Activated CD4-positive, alpha-beta T cell treated with anti-CD3 and anti-CD28 coated beads for 4 hours (primary cell): ENCODE results near the gene PLCB1.

Experiments
- DNase-seq, 2 donors: peaks; one replicate each; pipeline ENCODE4 v3.0.0-alpha.2; 2020

The PLCB1 gene

DNA sequence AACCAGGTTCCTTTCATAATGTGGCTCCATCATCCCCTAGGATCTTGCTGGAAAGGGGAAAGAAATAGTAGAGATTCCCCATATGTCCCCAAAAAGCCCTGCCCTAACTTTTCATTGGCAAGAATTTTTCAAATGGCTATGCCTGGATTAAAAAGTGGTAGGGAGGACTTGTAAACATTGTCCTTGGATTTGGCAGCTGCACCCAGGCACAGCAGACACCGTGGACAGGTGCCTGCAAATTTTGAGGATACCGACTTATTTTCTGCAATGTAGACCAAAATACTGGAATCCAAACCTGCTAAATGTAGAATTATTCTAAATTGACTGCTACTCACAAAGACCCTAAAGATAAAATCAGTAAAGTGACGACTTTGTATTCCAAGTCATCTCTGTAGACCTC is 733.6 kb downstream of the PLCB1 start:
- no peak for DNase-seq

DNA sequence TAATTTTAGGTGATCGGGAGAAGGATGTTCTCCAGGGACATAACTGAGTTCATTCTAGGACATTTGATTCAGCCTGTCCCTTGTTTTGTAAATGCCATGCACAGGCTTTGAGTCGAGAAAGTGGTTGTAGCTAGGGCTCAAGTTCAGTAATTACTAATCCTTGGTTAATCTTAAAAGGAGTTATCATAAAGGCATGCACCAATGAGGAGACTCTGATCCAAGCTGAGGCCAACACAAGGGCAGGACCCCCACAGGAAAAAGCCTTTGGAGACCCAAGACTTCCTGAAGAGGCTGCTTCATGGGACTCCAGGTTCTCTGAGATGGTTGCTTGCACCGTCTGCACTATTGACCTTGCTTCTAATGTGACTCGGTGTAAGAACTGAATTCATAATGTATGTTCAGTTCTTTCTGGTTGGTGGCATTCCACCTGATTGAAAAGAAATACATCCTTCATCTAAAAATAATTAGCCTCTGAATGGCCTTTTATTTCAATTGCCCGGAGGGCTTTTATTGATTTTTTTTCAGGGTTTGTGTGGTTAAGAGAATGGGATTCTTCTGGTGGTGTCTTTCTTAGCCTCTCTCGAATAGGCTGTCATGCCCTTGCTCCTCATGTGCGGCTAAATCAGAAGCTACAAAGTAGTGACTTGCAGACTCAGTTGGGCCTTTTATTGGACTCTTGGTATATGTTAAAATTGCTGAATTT is 735.1 kb downstream of the PLCB1 start:
- no peak for DNase-seq

DNA sequence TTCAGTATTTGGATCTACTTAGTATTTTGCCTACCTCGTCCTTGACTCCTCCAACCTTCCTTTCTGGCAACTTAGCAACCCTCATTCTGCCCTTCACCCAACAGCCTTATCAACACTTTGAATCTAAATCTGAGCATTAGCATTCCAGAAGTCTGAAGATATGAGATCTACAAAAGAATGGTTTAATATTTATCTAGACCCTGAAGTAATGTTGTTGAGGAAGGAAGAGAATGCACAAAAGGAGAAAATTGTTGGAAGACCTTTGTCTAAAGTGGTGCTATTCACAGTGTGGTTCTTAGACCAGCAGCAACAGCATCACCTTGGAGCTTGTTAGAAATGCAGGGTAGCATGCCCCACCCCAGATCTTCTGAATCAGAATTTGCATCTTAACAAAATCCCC is 738.6 kb downstream of the PLCB1 start:
- DNase-seq = no peak

DNA sequence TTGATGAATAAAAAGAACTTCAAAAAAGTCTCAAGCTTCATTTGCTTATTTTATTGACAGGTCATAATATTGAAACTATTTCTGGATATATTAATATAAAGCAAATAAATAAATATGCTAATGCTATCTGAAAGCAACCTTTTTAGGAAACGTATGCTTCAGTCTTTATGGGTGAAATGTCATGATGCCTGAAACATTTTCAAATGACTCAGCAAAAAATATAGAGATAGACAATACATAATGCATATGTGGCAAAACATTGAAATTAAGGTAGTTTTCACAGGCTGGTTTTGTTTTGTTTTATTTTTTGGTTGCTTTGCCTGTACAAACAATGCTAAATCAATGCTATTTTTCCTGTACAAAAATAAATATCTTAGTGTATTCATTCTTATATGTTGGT is 742.4 kb downstream of the PLCB1 start:
- no peak for DNase-seq

DNA sequence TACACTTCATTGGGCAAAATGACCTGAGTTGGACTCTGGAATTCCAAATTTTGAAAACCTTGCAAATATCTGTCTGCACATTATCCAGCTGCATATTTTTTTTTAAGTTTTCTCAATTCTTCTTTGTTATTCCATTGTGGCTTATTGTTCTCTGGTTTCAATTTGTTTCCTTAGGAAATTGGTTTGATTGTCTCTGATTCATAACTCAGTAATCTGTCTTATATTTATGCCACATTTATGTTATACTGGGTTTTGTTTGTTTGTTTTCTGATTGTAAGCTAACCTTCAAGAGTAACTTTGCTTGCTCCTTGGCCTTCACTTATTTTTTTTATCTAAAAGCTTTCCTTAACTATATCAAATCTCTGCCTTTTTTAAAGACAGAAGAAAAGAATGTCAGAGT is 743.5 kb downstream of the PLCB1 start:
- DNase-seq = no peak

DNA sequence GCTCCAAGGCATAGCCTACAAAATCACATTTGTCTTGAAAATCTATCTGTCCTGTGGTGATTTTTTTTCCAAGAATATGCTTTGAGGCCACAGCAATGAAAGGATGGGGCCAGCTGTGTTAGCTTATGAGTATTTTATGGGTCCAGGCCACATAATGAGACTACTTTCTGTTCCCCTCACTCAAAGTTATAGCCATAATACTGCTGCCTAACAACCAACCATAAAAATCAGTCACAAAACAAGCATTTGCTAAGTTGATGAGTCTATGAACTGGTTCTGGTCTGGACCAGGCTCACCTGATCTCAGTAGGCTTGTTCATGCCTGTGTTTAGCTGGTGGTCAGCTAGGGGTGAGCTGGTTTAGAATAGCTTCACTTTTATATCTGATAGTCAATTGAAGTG is 744.3 kb downstream of the PLCB1 start:
- no peak for DNase-seq

DNA sequence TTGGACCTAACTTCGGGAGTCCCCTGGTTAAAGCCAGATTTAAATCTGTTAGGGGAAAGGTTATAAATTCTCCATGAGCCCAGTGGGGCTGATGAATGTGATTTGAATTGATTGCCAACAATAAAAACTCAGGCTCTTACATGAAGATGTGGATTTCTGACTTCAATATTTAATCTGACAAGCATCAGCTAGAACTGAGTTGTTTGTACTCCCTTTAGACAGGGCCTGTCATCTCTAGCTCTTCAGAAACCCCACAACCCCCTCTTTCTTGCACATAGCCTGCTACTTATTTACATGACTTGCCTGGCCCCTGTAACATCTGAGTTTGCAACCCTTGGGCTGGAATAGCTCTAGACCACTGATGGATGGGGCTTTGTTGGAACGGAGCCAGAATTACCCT is 745.2 kb downstream of the PLCB1 start:
- no peak for DNase-seq

DNA sequence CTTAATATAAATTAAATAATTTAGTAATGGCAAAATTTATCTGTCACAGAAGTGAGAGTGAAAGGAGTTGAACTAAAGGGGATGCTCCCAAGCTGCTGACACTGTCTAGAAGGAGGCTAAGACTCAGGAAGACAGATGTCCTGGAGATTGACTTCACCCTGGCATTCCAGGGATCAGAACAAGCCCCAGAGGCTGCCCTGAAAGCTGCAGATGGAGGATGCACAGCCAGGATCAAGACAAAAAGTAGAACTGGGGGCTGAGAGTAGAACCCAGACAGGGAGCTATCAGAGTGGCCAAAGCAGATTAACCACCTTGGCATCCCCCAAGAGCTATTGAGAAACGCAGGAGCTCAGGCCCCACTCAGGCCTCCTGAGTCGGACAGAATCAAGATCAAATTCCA is 747.6 kb downstream of the PLCB1 start:
- DNase-seq = no peak

DNA sequence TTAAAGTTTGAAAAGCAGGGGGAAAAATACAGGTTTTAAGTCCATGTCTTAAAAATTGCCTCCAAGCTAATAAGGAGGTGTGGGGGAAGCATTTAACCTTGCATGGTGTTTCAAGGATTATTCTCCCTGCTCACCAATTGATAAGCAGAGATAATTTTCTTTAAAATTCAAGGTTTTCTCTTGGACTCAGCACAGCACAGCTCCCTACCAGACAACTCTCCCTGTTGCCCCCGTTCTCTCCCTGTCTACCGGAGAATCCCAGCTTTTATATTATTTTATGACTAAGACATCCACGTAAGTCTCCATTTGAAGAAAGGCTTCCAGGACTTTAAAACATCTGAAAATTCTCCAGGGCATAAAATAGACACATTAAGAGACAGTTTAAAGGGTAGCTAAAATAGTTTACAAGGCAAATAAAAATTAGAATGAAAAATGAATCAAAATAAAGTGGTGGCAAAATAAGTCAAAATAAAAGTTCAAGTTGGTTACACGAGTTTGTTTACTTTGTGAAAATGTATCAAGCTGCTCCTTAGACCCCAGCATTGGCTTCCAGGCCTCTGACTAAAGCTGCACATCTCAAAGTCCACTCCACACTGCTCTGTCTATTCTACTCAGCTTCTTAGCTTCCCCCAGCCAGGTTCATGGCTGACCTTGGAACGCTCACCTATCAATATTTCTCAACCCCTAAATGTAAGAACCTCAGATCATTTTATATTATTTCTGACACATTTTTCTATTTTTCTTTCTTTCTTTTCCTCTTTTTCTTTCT is 748.2 kb downstream of the PLCB1 start:
- DNase-seq = no peak

DNA sequence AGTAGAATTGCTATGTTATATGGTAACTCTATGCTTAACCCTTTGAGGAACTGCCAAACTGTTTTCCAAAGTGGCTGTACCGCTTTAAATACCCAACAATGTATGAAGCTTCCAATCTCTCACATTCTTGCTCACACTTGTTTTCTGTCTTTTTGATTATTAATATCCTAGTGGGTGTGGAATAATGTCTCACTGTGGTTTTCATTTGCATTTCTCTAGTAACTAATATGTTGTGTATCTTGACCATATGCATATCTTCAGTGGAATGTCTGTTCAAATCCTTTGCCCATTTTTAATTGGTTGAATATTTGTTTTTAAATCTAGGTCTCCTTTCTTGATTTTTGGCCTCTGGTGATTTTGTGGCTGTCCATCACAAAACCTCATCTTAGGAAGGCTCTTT is 759.0 kb downstream of the PLCB1 start:
- DNase-seq = no peak

DNA sequence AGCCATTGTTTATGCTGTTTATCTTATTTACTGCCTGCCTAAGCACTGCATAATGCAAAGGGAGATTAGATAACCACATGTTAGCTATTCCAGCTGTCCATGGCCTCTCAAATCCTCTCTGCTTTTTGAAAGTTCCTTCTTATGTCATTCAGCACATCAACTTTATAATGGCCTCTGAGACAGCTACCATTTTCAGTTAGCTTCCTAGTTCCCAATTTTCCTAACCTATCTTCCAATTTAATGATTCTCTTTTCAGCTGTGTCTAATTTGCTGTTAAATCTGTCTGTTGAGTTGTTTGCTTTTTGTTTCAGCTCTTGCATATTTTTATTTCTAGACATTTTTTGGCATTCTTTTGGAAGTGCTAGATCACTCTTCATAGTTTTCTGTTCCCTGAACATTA is 763.4 kb downstream of the PLCB1 start:
- no peak for DNase-seq

DNA sequence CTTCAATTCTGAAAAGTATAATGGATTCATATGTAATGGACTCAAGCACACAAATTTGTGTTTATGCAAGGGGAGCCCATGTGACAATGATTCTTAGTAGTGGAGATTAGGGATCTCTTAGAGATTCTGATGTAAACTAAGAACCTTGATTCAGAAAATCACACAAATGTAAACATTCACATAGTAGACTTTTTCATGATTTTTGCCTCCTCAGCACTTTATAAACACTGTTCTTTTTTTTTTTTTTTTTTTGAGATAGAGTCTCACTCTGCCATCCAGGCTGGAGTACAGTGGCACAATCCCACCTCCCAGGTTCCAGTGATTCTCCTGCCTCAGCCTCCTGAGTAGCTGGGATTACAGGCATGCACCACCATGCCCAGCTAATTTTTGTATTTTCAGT is 766.8 kb downstream of the PLCB1 start:
- DNase-seq = no peak

DNA sequence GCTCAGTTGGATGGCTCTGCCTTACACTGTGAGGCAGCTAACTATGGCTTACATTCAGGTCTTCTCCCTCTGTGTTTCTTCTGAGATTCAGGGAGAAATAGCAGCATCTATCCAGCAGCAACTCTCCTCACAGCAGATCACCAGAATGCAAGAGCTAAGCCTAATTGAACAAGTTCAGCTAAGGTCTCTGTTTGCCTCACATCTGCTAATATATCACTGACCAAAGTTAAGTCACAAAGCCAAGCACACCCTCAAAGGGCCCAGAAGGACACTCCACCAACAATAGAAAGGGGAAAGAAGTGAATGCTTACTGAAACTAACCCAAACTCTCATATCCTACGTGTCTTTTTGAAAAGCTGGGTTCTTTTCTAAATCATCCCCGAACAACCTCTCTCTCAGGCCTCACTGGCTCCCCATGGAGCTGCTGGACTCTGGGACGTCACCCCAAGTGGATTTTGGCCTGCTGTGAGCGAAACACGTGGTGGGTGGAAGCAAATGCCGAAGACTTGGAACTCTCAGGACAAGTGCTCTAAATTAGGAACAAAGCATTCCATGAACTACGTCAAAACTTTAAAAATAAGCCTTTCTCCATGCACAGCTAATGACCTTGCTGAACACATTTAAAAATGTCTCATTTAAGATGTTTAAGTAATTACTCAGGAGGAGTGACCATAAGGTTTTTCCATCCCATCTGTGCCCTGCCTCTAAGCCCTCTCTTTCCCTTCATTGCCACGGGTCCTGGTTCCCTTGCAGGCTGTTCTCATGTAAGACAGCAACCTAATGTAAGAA is 769.4 kb downstream of the PLCB1 start:
- DNase-seq = no peak

DNA sequence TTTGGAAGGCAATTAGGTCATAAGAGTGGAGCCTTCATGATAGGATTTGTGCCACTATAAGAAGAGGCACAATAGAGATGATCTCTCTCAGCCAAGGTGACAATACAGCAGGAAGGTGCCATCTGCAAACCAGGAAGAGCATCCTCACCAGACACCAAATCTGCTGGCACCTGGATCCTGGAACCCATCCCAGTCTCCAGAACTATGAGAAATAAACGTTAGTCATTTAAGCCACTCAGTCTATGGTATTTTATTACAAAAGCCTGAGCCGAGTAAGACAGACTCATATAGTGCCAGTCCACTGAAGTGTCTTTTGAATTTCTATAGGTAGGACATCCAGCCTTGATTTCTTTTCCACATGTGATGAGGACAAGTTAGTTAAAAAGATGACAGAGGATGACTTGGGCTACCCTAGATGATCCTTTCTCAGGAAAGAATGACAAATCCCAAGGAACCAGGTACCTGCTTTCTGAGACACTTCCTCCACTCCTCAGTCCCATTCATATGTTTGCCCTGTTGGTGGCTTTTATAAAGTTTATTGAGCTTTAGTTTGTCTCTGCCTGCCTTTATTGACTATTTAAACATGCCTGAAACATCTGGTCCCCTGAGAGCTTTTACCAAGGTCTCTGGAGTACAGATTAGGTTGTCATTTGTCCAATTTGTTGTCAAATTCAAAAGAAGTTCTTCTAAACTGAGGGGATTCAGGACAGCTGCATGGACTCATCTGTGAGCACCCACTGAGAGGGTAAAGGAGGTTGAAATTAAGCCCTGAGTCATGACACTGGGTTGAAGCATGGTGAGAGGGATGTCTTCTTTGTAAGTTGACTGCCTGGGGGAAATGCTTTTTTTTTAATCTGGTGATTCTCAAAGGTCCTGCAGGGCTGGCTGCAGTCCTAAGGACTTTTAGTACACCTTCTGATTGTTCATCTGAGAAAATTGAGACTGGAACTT is 771.9 kb downstream of the PLCB1 start:
- DNase-seq = no peak

DNA sequence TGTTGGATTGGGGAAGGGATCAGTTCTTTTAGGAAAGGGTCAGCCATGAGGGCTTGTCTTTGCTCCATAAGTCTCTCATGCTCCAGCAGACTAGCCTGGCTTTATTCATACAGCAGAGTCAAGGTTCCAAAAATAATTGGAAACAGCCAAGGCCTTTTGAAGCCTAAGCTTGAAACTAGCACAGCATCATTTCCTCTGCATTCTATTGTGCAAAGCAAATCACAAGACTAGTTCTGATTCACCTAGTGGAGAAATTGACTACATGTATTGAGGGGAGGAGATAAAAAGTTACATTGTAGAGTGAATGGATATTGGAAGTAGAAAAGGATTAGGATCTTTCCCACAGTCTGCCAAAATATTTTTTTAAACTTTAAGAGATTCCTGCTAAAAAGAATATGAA is 777.5 kb downstream of the PLCB1 start:
- DNase-seq = no peak

DNA sequence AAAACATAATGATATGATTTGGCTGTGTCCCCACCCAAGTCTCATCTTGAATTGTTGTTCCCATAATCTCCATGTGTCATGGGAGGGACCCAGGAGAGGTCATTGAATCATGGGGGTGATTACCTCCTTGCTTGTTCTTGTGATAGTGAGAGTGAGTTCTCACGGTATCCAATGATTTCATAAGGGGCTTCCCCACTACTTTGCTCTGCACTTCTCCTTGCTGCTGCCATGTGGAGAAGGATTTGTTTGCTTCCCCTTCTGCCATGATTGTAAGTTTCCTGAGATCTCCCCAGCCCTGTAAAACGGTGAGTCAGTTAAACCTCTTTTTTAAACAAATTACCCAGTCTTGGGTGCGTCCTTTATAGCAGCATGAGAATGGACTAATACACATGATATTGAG is 780.0 kb downstream of the PLCB1 start:
- DNase-seq = no peak

DNA sequence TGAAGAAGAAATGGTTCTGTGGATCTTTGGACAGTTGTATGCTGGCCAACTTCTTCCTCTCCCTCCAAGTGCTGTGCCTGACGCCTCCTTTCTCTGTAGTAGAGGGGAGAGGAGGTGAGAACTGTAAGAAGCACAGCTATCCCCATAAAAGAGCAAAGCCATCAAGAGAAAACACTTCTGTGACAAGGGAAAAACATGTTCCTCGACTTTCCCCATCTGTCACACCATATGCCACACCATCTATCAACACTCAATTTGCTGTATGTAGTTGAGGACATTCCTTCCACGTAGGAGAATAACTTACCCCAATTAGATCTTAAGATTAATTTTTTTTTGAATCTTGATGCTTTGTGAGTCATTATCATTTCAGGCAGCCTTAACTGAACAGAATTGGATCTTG is 780.7 kb downstream of the PLCB1 start:
- DNase-seq = no peak

DNA sequence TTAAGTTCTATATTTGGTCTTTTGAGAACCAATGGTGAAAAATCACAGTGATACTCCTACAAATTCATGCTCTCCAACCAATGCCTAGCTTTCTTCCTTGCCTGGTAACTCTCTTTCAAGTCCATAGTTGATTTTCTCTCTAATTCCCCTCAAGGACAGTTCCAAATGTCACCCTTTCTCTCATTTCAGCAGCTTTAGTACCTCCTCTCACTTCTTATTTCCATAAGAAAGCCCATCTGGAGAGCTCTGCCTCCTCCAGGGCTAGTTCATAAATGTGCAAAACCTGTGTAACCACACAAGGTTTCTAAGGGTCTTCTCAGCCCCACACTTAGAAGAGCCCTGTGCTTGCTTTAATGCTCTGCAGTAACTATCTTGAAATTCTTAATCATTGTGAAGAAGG is 781.4 kb downstream of the PLCB1 start:
- DNase-seq = no peak

DNA sequence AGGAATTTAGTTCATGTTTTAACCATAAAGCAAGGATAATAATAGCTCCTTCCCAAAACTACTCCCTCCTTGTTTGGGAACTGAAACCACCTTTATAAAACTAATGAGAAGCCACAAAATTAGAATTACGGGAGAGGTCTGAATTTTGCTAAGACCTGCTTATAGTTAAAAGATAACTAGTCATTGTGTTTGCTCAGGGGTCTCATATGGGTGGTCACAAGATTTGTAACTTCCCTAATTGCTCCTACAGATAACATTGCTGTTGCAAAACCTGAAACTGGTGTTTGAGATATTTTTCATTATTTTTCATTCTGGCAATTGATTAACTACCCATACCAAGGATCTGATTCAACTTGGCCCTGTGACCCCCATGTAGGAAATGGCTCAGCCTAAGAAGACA is 782.4 kb downstream of the PLCB1 start:
- DNase-seq = no peak

DNA sequence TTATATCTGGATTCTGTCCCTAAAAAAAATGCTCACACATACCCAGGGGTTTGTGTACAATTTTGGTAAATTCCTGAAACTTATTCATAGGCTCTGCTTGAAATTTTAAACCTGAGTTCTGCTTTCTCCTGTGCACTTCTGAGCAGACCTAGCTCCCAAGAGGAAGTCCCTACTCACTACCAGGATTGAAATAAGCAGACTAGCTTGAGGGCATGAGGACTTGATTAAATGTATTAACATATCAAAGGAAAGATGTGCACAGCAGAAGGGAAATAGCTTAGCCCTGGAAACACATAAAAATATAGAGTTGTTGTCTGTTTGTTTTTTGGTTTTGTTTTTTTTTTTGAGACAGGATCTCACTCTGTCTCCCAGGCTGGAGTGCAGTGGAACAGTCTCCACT is 785.0 kb downstream of the PLCB1 start:
- DNase-seq = no peak

DNA sequence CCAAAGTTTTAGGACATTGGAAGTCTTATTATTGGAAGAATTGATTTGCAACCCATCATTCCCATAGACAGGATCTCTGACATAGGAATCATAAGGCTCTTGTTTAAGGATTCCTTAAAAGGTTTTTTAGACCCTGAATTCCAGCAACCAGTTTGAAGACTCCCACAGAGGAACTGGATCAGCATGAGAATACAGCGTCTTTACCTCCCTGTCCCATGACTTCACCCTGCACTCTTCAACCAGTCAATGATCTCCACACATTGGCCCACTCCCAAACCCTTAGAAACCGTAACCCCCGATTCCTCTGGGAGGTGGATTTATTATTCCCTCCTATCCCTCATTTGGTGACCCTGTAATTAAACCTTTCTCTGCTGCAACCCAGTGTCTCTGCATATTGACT is 786.1 kb downstream of the PLCB1 start:
- DNase-seq = no peak

DNA sequence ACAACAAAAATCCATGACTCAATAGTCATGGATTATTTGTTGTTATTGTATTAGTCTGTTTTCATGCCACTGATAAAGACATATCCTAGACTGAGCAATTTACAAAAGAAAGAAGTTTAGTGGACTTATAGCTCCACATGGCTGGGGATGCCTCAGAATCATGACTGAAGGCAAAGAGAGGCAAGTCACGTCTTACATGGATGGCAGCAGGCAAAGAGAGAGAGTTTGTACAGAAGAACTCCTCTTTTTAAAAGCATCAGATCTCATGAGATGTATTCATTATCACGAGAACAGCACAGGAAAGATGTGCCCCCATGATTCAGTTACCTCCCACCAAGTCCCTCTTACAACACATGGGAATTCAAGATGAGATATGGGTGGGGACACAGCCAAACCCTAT is 792.5 kb downstream of the PLCB1 start:
- no peak for DNase-seq

DNA sequence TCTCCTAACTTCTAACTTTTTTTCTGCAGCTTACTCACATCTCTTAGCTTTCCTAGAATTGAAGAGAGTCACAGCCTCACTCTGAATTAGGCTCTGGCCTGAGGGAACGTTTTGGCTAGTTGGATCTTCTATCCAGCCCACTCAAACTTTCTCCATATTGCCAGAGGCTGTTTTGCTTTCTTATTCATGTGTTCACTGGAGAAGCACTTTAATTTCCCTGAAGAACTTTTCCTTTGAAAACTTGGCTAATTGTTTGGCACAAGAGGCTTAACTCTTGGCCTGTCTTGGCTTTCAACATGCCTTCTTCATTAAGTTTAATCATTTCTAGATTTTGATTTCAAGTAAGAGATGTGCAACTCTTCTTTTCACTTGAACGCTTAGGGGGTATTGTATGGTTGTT is 798.7 kb downstream of the PLCB1 start:
- no peak for DNase-seq
